Activated T-helper 2 cell treated with anti-CD3 and anti-CD28 coated beads, Interferon-gamma antibody, Interleukin-2, Interleukin-4, amounts not matched to agents 10 μg/mL and 5 μg/mL and 100 μg/mL, durations not matched to agents 14 hours and 24 hours and 36 hours (primary cell): ENCODE results near the gene TSPEAR. TPM values are rescaled to one million over a fixed set of nuclear protein-coding genes. Genes with fewer than 3 reads are reported as not detected.
"Not testable (repeated sequence)": the region's sequence is repeated elsewhere in the genome, so short reads cannot be mapped to it uniquely, and the experiment has no call there.

Source experiments
- DNase-seq: peaks from one replicate; pipeline ENCODE4 v3.0.0; 2021; ENCODE audit warnings: low spot score
- H3K27ac Mint-ChIP-seq: one replicate; pipeline ENCODE4 v1.8.0; 2021; ENCODE audit warnings: mixed read lengths
- H3K27me3 Mint-ChIP-seq: one replicate; pipeline ENCODE4 v1.8.0; 2021; ENCODE audit warnings: low read depth, mixed read lengths
- H3K36me3 Mint-ChIP-seq: one replicate; pipeline ENCODE4 v1.8.0; 2021; ENCODE audit warnings: low read depth, mixed read lengths
- H3K4me1 Mint-ChIP-seq: one replicate; pipeline ENCODE4 v1.8.0; 2021; ENCODE audit warnings: low read depth, mixed read lengths
- H3K4me3 Mint-ChIP-seq: one replicate; pipeline ENCODE4 v1.8.0; 2021; ENCODE audit warnings: low read depth, mild to moderate bottlenecking, moderate library complexity, mixed read lengths
- H3K9me3 Mint-ChIP-seq: one replicate; pipeline ENCODE4 v1.8.0; 2021; ENCODE audit warnings: mixed read lengths
- intact Hi-C: fragments of 100-400 bp; cut with micrococcal nuclease; formaldehyde crosslinking; loops from one replicate; pipeline ENCODE4 v1.15.1; 2023
- total RNA-seq: library from RNA; stranded (reverse); gene quantifications from 2 replicates; pipeline ENCODE4 v1.2.3, GENCODE V29; 2022

TSPEAR gene
- total RNA-seq, 1 donor from 2014 or later: not detected

DNA sequence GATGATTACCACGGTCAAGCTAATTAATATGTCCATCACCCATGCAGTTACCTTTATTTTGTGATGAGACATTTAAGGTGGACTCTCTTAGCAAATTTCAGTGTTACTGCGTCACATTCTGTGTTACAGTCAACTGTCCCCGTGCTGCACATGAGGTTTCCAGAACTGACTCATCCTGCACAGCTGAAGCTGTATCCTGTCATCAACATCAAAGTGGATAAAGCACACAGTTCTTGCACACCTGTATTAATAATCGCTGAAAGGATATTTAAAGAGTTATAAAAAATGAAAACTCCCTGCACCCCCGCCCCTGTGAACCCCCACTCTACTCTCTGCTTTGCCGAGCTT lies 127.6 kb downstream of the TSPEAR start:
- intact Hi-C loops: no loop called here
- Mint-ChIP-seq H3K9me3 (peaks cover 25% of the 10 kb centered on the region), H3K4me1 (peaks cover 6% of the 10 kb centered on the region), H3K36me3 (no peaks in the 10 kb centered on the region), H3K27me3 (peaks cover 17% of the 10 kb centered on the region), H3K27ac (no peak overlapping the region), H3K4me3 (no peak overlapping the region)
- no peak for DNase-seq

DNA sequence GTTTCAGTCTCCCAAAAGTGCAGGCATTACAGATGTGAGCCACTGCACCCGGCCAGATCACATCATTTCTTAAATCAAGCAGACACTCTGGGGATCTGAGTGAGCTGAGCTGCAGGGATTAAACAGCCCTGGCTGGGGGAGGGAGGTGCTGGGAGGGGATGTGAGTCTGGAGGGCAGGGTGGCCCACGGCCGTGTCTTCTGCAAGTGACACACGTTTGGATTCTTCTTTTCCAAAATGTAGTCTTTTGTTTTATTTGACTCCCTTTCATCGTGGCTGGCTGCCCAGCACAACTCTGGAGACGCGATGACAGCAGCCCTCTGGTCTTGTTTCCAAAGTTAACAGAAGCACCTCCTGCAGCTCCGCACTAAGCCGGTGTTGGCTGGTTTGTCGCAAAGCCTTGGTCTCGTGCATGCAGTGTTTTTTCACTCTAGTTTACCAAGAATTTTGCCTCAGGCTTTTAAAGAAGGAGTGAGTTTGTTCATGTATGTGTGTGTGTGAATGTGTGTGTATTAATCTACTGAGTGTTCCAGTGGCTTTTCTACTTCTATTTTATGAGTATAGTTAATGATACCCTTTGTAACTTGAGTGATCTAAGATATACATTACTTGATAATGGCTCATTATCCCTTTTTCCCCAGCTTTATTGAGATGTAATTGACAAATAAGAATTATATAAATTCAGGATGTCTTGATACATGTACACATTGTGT lies 128.1 kb downstream of the TSPEAR start:
- intact Hi-C loops: no loop called here
- Mint-ChIP-seq H3K27me3 (peaks cover 17% of the 10 kb centered on the region), H3K9me3 (peaks cover 28% of the 10 kb centered on the region), H3K27ac (no peak overlapping the region), H3K4me3 (no peak overlapping the region), H3K4me1 (peaks cover 6% of the 10 kb centered on the region), H3K36me3 (no peaks in the 10 kb centered on the region)
- DNase-seq: no peak

DNA sequence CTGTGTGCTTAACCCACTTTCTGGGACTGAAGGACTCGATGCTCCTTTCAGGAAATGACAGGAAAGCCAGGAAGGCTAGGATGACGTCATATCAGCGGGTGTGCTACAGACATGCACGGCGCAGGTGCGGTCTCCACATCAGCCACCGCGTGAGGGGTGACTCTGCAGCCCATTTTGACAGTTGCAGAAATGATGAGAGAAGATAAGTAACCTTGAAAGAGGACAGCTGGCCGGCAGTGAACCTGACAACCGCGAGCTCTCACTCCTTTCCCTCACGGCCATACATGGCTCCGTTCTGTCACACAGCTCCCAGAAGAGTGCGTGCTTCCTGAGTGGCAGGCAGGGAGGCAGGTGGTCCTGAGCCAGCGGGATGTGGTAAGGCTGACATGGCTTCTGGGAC lies 129.3 kb downstream of the TSPEAR start:
- no peak for DNase-seq
- intact Hi-C loops: no loop called here
- Mint-ChIP-seq H3K9me3 (peaks cover 38% of the 10 kb centered on the region), H3K4me1 (peaks cover 6% of the 10 kb centered on the region), H3K36me3 (no peaks in the 10 kb centered on the region), H3K4me3 (no peak overlapping the region), H3K27me3 (peaks cover 12% of the 10 kb centered on the region), H3K27ac (no peak overlapping the region)

DNA sequence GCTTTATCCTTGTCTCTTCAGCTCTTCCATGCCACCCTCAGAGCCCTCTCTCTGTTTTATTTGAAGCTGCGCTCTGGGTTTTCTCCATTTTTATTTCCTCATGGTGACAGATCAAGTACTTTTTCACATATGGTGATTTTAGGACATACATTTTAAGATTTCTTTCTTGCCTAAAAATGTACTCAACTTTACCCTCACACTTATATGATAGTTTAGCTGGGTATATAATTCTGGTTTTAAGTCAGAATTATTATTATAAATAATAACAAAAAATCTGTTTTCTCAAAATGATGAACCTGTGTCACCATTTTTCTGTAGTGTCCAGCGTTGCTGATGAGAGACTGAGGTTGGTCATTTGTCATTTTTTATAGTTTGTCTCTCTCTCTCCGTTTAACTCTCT lies 130.2 kb downstream of the TSPEAR start:
- H3K4me1 Mint-ChIP-seq: peaks cover 6% of the 10 kb centered on the region
- intact Hi-C loops: no loop called here
- no peak overlapping the region for H3K4me3 Mint-ChIP-seq
- peaks cover 11% of the 10 kb centered on the region for H3K27me3 Mint-ChIP-seq
- H3K27ac Mint-ChIP-seq: no peak overlapping the region
- H3K9me3 Mint-ChIP-seq: peaks cover 42% of the 10 kb centered on the region
- H3K36me3 Mint-ChIP-seq: no peaks in the 10 kb centered on the region
- no peak for DNase-seq

DNA sequence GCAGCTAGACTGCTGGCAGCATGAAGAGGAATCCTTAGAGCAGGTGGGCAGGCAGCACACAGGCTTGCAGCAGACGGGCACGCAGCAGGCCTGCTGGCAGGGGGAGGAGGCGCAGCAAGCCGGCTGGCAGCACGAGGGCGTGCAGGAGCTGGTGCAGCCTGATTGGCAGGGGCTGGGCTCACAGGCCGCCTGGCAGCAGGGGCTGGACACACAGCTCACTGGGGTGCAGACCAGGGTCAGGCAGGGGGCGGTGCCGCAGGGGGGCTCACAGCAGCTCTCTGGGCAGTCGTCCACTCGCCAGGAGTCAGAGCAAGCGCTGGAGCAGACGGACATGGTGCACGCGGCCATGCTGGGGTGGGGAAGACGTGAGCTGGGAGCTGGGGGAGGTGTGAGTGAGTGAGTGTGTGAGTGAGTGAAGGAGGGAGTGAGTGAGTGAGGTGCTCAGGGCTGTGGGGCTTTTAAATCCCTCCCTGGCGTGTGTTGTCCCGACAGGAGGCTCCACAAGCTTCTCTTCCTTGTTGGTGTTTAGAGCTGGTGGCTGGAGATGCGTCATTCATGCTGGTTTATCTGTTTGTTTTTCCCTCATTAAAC lies 131.0 kb downstream of the TSPEAR start, which contains the start of gene KRTAP10-5:
Gene KRTAP10-5, minus strand, starts transcription at position 374 of the 591 bp plus-strand sequence. Its CDS starts 26 bp downstream, at position 348.
- H3K4me1 Mint-ChIP-seq, intact Hi-C loops, H3K4me3 Mint-ChIP-seq: not testable (repeated sequence)

DNA sequence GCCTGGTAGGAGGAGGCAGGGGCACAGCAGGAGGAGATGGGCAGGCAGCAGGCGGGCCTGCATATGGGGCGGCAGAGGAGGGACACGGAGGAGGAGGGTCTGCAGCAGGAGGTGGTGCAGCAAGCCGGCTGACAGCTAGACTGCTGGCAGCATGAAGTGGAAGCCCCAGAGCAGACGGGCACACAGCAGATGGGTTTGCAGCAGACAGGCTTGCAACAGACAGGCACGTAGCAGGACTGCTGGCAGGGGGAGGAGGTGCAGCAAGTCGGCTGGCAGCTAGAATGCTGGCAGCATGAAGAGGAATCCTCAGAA lies 131.6 kb downstream of the TSPEAR start:
- H3K27me3 Mint-ChIP-seq: peaks cover 1% of the 10 kb centered on the region
- peaks cover 48% of the 10 kb centered on the region for H3K9me3 Mint-ChIP-seq
- no peak for DNase-seq
- no peak overlapping the region for H3K27ac Mint-ChIP-seq
- no peak overlapping the region for H3K4me3 Mint-ChIP-seq
- H3K36me3 Mint-ChIP-seq: no peaks in the 10 kb centered on the region
- intact Hi-C loops: no loop called here
- peaks cover 6% of the 10 kb centered on the region for H3K4me1 Mint-ChIP-seq

More for the DNA sequence above, 131.0 kb downstream of the TSPEAR start, which contains the start of gene KRTAP10-5:
- not testable (repeated sequence) for H3K27me3 Mint-ChIP-seq, DNase-seq, H3K36me3 Mint-ChIP-seq, H3K27ac Mint-ChIP-seq
- peaks cover 48% of the 10 kb centered on the region for H3K9me3 Mint-ChIP-seq

DNA sequence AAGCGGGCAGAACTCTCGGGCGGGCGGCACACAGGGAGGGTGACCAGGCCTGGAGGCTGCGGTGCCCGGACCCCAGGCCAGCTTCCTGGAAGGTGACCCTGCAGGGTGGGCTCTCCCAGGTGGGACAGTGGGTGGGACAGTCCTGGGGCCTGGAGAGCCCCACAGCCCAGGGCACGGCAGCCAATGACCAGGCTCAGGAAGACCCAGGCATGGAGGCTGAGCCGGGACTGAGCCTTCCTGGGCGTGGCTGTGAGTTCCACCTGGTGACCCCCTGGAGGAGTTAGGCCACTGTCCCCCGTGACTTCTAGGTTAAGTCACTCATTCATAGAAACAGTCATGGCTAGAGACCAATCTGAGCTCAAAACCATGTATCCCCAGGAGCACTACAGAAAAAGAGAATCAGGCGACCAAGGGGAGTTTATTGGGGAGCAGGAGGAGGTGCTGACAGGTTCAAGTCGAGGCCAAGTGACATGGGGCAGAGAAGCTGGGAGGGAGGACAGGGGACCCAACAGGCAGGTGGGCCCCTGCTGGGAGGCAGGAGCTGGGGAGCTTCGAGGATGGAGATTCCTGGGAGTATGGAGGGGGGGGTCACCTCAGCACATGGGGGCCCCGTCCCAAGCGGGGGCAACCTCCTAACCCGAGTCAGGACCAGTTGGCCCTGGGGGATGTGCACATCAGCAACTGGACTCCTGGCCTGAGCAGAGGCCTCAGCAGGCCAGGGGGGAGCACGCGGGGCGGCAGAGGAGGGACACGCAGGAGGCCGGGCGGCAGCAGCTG lies 132.1 kb downstream of the TSPEAR start:
- intact Hi-C loops: no loop called here
- Mint-ChIP-seq H3K9me3 (peaks cover 48% of the 10 kb centered on the region), H3K4me1 (peaks cover 5% of the 10 kb centered on the region), H3K27me3 (no peaks in the 10 kb centered on the region), H3K36me3 (no peaks in the 10 kb centered on the region), H3K27ac (no peak overlapping the region), H3K4me3 (no peak overlapping the region)
- no peak for DNase-seq

DNA sequence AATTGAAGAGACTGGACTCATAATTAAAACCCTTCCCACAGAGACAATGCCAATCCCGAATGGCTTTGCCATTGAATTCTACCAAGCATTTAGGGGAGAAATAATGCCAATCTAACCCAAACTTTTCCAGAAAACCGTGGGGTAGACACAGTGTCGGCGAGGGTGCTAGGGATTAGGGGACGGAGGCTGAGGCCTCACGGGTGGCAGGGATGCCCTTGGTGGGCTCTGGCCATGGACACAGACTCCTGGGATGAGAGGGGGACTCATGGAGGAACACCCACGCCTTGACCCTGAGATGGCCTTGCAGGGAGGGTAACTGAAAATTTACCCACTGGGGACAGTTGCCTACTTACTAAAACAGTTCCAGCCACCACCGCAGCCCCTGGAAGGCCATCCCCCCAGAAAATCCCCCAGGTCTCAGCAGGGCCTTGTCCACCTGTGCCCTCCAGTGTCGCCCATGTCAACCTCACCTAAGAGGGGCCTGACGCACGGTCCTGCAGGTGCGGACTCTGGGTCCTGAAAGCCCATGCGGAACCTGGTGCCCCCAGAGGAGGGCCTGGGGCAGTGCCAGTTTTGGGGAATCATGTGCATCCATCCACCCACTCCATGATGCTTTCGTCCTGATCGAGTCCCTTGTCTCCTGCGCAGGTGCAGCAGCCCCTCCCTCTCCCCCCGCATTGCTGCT lies 132.9 kb downstream of the TSPEAR start:
- Mint-ChIP-seq H3K4me1 (no peaks in the 10 kb centered on the region), H3K9me3 (peaks cover 48% of the 10 kb centered on the region), H3K4me3 (no peak overlapping the region), H3K36me3 (no peaks in the 10 kb centered on the region), H3K27ac (no peak overlapping the region), H3K27me3 (no peaks in the 10 kb centered on the region)
- DNase-seq: no peak
- intact Hi-C loops: no loop called here

DNA sequence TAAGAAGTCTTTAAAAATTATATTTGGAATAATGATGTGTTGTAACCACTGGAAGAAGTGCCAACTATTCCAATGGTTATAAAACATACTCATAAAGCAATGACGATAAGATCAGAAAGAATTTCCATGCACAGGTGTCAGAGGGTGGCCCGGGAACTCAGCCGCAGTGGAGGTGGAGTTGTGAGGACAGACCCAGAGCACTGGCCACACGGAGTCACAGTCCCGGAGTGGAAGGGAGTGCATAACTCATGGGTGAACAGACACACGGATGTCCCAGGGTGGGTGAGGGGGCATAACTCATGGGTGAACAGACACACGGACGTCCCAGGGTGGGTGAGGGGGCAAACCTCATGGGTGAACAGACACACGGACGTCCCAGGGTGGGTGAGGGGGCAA lies 135.3 kb downstream of the TSPEAR start:
- intact Hi-C loops: no loop called here
- H3K4me3 Mint-ChIP-seq: no peak overlapping the region
- no peak overlapping the region for H3K27ac Mint-ChIP-seq
- no peaks in the 10 kb centered on the region for H3K36me3 Mint-ChIP-seq
- no peak for DNase-seq
- H3K9me3 Mint-ChIP-seq: peaks cover 33% of the 10 kb centered on the region
- H3K4me1 Mint-ChIP-seq: no peaks in the 10 kb centered on the region
- H3K27me3 Mint-ChIP-seq: no peaks in the 10 kb centered on the region

DNA sequence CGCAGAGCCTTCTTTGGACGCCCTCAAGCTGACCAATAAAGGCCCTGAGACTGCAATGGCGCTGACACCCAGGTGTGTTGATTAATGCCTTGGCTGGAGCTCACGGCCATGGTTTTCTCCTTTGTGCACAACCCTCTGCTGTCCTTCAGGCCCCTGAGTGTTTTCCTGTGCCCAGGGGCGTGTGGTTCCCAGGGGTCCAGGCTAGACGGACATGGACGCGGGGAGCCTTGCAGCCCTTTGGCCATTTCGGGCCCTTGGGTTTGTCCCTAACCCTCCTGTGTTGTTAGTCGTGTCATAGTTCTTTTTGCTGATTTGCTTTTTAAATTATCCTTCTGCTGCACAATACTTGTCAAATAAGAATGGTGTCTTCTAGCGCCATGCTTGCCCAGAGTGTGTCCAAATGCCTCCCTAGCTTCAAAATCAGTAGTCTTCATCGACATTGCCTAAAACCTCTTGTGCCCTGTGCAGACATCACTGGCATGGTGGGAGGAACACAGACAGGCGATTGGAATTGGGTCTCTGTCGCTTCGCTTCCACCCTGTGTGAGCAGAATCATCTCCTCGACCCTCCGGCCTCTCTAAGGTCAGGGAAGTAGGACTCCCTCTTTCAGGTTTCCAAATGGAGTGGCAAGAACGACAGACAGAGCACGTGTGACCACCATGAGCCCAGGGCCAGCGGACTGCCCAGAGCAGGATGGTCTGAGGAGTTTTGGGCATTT lies 135.9 kb downstream of the TSPEAR start:
- H3K27me3 Mint-ChIP-seq: peaks cover under 1% of the 10 kb centered on the region
- H3K4me3 Mint-ChIP-seq: no peak overlapping the region
- intact Hi-C loops: no loop called here
- H3K27ac Mint-ChIP-seq: no peak overlapping the region
- no peaks in the 10 kb centered on the region for H3K4me1 Mint-ChIP-seq
- H3K9me3 Mint-ChIP-seq: peaks cover 29% of the 10 kb centered on the region
- DNase-seq: no peak
- no peaks in the 10 kb centered on the region for H3K36me3 Mint-ChIP-seq

DNA sequence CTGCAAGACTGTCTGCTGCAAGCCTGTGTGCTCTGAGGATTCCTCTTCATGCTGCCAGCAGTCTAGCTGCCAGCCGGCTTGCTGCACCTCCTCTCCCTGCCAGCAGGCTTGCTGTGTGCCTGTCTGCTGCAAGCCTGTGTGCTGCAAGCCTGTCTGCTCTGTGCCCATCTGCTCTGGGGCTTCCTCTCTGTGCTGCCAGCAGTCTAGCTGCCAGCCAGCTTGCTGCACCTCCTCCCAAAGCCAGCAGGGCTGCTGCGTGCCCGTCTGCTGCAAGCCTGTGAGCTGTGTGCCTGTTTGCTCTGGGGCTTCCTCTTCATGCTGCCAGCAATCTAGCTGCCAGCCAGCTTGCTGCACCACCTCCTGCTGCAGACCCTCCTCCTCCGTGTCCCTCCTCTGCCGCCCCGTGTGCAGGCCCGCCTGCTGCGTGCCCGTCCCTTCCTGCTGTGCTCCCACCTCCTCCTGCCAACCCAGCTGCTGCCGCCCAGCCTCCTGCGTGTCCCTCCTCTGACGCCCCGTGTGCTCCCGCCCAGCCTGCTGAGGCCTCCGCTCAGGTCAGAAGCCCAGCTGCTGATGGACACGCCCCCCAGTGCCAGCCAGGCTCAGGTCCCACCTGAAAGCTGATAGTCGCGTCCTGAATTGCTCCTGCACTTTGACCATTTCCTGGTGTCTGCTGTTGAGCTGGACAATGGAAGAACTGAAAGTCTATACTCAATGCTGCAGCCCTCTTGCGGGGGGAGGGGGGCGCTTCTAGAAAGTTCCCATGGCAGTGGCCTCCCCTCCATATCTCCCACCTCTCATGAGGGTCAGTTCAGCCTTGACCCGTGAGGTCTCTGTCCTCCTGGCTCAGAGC lies 136.7 kb downstream of the TSPEAR start:
- no peak for DNase-seq
- H3K36me3 Mint-ChIP-seq: no peaks in the 10 kb centered on the region
- intact Hi-C loops: no loop called here
- peaks cover 2% of the 10 kb centered on the region for H3K27me3 Mint-ChIP-seq
- H3K27ac Mint-ChIP-seq: no peak overlapping the region
- no peak overlapping the region for H3K4me3 Mint-ChIP-seq
- peaks cover 23% of the 10 kb centered on the region for H3K9me3 Mint-ChIP-seq
- no peaks in the 10 kb centered on the region for H3K4me1 Mint-ChIP-seq
